Measurements from ENCODE around the gene NUP42.

- no peak for TF ChIP-seq POLR2A (IDR thresholded peaks at IDR 0.05)
- TF ChIP-seq CTCF (IDR thresholded peaks at IDR 0.05): no peak
These were observed 14.5 kb downstream of the NUP42 start for GRCh38 chr7:23196306-23196705.

Measured in lower leg skin (tissue), 3 donors.